Subcutaneous adipose tissue (tissue), 4 donors: ENCODE measurements around the gene PCGF3. TPM values are rescaled to one million over a fixed set of nuclear protein-coding genes. Genes with fewer than 3 reads are reported as not detected.

Experiments used
- CTCF ChIP-seq: fragments of 450-650 bp; IDR thresholded peaks from one replicate; pipeline ENCODE4 v1.5.1; 2016; ENCODE audit warnings: low read depth, mild to moderate bottlenecking, control low read depth, antibody characterized with exemption, moderate library complexity
- total RNA-seq, 4 donors: library from RNA; depleted of rRNA; stranded (reverse); fragments of >200 nt; gene quantifications; one replicate each; pipeline ENCODE4 v1.1.0, GENCODE V29; 2016

Gene PCGF3
- total RNA-seq, 4 donors from 2014 or later = 36.7 to 72.2 (median 55.0) TPM

- no peak for TF ChIP-seq CTCF
These were observed 67.6 kb downstream of the PCGF3 start for GRCh38 chr4:773214-773613.

- no peak for TF ChIP-seq CTCF
These were observed 71.3 kb downstream of the PCGF3 start for GRCh38 chr4:776743-777441.

- TF ChIP-seq CTCF = no peak
These were observed 72.1 kb downstream of the PCGF3 start for GRCh38 chr4:777520-778262.

GRCh38 chr4:779555-779954, 73.9 kb downstream of the PCGF3 start:
- TF ChIP-seq CTCF = no peak

GRCh38 chr4:780716-781492, 75.3 kb downstream of the PCGF3 start:
- no peak for TF ChIP-seq CTCF

- no peak for TF ChIP-seq CTCF
These were observed 76.0 kb downstream of the PCGF3 start for GRCh38 chr4:781493-782216.
